GM19035 (cell line): ENCODE results near the gene SPTB.
"Not testable (repeated sequence)": the region's sequence is repeated elsewhere in the genome, so short reads cannot be mapped to it uniquely, and the experiment has no call there.

ENCODE experiments used
- ATAC-seq: cut with Tn5 transposase; IDR thresholded peaks from one replicate; pipeline ENCODE4 v1.9.1; 2021; ENCODE audit not compliant: unreplicated experiment

SPTB gene

DNA sequence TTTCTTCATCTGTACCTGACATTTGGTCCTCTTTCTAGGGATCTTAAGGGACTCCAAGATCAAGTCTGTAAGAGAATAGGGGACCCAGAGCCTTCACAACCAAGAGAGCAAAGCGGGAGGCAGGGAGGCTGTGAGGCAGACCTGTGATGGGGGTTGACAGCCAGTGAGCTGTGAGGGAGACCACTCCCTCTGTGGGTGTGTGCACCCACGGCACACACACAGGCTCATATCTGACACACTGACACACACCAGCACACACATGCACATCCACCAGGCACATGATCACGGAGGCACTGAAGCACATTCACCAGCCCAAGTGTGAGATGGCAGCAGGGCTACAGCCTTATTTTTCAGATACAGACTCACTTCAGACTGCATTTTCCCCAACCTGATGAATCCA lies 55.2 kb downstream of the SPTB start:
- ATAC-seq: no peak

DNA sequence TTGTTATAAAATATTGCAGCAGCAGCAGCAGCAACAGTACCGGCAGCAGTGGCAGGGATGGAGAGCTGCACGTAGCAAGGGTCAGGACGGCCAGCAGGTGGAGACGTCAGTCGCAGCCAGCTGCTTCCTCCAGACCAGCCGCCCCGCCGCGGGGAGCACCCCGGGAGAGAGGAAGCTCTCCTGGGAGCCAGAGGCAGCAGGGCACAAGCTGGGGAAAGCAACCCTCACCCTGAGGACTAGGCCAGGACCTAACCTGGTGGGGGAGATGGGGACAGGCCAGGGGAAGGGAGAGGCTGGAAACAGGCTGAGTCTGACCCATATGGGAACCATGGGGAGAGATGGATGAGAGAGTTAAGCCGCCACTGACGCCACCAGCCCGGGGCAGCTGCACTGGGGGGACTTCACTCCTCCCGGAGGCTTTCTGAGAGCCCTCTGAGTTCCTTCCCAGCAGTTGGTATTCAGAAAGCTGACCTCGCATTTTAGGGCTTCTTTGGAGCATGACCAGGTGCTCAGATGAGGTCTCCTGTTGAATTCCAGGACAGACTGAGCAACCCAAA lies 56.3 kb downstream of the SPTB start:
- peak; percentile 65 for ATAC-seq

DNA sequence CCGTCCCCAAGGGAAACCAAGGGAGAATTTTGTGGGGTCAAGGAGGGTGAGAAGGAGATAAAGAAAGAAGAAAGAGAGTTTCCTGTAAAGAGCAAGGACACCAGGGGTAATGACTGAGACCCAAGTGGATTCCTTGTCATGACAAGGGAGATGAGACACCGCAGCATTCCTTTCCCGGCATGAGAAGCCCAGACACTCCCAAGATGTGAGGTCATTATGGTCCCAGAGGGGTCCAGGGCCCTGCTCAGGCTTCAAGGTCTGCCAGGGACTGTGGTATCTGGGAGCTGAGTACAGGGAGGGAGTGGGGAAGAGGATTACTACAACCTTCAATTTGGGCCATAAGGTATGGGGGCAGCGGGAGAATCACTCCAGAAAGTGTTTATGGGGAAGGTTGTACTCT lies 58.1 kb downstream of the SPTB start:
- no peak for ATAC-seq

DNA sequence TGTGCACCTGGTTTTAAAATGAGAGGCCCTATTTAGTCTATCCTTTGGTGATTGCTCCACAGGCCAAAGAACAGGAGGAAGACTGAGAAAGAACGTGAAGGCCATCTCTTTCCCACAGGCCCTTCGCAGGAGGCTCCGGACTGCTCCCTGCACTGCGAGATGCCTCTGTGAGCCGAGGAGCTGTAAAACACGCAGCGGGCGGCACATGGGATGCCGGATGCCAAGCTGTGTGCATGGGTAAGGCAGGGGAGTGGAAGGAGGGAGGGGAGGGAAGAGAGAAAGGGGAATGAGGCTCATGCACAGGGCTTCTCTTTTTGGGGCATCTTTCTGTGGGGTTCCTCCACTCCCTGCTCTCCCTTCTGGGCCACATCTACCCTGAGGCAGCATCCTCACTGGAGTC lies 61.6 kb downstream of the SPTB start:
- no peak for ATAC-seq

DNA sequence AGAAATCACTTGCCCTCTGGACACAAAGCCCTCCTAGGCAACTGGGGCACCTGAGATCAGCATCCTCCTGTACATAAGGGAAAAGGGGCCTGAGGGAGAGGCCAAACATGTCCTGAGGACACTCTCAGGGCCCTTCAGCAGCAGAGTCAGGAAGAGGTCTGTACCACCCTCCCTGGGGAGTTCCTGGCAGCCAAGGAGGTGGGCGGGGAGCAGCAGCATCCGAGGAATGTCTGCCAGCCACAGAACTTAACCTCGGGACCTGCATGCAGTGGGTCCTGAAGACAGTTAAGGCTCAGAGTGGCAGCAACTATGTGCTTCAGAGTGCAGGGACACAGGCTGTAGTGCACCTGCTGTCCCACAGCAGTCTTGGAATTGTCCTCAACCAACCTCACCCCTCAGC lies 62.1 kb downstream of the SPTB start:
- no peak for ATAC-seq

DNA sequence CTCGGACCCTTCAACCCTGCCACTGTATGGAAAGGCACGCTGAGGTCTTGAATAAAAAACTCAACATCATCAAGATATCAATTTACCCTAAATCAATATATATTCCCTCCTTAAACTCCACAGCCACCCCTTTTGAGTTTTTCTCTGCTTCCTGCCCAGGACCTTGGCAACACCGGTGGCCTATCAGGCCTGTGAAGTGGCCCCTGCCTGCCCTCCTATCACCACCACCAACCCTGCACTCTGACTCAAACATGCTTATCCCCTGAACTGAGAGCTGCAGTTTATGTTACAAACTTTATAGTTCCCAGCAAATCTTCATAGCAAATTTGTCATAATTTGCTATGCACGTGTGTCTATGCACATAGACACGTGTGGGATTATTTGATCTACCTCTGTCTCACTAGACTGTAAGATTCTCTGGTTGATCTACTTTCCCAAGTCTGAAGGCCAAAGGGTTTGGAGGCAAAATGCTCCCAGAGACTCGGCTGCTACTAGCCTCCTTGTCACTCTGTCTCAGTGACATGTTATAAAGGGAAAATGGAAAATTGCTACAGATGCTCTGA lies 63.4 kb downstream of the SPTB start:
- ATAC-seq: no peak

DNA sequence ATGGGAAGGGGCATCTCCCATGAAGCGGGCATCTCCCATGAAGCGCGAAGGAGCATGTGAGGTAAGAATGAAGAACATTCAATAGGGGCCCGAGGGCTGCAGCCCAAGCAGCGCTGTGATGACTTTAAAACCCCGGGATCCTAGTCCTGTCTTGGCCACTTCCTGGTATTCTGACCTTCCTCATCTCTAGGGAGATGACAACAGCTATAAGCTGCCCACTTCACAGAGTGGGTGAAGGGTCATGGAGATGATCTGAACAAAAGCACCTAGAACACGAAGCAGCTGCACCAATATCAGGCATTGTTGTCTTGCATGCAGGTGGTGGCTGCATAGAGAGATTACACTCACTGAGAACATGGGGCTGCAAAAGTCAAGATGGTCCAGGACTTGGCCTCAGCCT lies 64.5 kb downstream of the SPTB start:
- no peak for ATAC-seq

DNA sequence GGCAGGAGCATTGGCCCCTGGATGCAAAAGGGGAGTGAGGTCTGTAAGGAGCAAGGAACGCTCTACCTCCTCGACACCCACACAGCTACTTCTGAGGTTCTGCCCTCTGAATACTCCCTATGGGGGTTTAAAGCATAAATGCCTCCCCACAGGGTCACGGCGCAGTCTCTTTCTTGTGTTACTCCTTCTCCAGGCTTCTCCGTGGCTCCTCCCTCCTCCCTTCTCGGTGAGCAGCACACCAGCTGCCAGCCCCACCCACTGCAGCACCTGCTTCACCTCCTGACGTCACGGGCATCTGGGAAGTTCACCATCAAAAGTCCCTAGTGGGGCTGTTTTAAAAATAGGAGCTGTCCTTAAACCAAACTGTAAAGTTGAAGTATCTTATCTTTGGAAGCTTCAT lies 67.3 kb downstream of the SPTB start:
- ATAC-seq: peak; percentile 69

DNA sequence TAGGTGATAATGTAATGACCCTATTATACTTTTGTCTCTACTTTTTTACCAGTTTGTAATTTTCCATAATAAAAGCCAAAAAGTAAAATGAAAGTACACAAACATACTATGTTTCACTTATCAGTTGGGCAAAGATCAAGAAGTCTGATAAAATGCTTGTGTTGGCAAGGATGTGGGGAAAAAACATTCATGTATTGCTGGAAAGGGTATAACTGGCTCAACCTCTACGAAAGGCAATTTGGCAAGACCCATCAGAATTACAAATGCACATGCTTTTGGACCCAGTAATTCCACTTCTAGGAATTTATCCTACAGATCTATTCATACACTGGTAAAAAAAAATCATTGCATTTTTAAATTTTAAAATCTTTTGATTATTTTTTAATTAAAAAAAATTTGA lies 68.0 kb downstream of the SPTB start:
- no peak for ATAC-seq

DNA sequence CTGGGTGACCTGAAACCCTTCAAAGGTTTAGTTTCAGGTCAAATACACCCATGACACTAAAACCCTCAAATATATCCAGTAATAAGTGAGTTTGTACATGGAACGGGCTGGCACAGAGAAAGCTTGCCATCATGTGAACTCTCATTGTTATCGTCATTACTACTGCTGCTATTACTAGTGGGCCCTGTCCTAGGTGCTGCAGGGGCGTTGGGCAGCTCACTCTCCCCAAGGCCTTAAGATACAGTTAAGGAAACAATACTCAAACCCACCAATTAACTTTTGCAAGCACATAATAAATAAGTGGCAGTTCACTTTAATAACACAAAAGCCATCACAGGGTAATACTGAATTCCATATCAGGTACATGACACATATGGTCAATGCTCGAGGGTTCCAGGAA lies 71.3 kb downstream of the SPTB start:
- no peak for ATAC-seq

DNA sequence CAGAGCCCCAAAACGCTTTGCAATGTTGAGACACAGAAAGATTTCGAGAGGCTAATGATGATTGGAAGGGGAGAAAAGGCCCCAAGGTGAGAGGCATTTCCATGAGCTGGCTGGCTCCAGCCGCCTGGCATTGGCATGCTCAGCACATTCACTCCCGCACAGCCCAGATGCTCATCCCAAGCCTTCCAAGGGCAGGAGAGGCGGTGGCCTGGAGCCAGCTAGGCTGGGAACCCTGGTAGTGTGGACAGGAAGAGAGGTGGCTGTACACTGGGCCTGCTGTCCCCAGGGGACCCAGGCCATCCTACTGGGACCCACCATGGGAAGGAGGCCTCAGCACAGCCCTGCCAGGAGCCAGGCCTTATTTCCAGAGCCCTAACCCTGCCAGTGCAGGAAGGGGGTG lies 72.2 kb downstream of the SPTB start:
- ATAC-seq: no peak

DNA sequence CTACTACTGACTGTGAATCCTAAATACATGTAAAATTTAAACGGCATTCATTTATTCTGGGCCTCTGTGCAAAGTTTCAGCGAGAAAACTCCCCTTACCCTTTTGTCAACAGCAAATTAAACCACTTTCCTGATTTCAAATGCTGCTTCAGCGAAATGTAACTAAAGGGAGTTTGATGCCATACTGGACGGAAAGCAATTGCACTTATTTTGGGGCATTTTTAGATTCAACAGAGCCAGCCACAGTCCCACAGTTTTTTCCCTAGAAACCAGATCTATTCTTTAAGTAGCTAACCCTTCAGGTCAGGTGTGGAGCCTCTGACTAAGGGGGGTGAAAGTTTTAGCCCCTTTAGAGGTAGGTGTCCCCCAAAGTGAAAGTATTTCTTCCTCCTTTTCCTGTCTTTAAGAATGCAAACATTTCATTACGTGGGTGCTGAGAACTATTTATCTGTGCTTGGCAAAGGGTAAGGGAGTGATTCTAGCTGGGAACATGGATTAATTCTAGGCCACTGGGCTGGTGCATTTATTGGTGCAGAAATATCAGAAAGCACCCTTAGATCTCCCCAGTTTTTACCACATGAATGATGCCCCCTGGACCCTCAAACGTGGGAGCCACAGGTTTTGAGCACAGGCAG lies 72.7 kb downstream of the SPTB start:
- ATAC-seq: no peak

DNA sequence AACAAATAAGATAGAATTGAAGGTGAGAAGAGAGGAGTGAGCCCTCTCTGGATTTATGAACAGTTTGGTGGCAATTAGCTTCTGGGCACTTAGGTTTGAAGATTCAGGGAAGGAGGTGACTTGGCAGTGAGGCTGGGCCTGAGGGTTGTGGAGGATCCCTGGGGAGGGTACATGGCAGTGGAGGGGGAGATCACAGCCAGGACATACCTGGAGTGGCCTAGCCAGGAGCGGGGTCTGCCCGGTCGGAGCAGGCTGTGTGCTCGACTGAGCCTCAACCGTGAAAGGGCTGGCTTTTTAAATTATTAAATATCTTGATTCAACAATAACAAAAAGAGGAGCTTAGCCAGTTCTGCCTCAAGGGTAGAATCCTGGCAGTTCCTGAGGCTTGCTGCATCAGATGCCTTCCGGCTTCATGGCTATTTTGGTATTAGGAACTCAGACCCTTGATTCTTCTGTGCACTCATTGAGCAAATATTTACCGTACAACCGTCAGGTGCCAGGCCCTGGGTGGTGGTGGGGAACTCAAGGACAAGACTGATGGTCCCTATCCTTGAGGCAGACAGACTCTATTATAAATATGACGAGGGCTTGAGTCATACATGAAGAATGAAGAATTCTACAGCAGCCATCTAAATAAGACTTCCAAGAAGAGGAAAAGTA lies 73.4 kb downstream of the SPTB start:
- ATAC-seq: no peak

DNA sequence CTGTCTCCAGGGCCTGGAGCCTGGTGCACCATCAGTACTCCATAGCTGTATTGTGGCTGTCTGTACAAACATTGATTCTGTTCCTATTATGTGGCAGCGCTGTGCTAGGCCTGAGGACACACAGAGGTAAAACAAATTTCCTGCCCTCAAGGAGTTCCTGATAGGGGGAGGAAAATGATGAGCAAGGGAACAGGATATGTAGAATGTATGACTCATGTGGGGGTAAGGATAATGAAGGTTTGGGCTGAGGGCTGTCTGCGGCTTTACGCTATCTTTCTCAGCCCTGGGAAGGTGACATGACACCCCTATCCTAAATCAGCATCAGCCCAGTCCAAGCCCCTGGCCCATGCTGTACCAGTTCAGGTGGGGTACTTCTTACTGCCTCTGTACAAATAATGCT lies 74.1 kb downstream of the SPTB start:
- ATAC-seq: not testable (repeated sequence)

DNA sequence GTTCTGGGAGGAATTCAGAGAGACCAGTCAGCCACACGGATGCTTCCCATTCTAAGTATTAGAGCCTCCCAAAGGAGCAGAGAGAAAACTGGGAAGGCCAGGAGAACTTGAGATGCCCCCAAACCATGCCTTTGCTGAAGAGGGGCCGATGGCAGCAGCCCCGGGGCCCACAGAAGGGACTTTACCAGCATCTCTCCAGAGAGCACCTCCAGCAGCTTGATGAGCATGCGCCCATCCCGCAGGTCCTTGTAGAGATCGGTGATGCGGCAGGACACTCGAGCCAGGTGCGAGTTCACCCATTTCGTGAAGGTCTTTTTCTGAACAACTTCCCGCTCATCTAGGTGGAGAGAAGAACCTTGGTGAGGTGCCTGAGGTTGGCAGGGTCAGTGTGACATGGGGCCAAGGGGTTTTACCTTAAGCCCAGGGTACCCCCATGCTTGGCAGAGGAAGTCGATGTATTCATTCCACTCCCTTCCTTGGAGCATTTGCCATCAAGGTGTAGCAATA lies 74.9 kb downstream of the SPTB start:
- no peak for ATAC-seq

DNA sequence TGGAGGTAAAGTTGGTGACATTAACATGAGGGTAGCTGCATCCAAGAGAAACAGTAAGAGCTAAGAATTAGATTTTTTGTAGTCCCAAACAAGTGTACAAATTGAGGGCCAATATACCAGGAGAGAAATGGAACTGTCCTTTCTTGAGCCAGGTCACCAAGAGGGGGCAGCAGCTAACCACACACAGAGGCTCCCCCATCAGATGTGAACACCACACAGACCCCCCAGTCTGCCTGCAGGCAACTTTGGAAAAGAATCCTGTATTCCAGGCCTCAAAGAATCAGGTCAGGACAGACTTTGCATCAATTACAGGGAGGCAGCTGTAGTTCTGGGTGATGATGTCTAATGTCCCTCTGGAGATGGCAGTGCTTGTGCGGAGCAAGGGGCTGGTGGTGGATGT lies 77.9 kb downstream of the SPTB start:
- no peak for ATAC-seq

DNA sequence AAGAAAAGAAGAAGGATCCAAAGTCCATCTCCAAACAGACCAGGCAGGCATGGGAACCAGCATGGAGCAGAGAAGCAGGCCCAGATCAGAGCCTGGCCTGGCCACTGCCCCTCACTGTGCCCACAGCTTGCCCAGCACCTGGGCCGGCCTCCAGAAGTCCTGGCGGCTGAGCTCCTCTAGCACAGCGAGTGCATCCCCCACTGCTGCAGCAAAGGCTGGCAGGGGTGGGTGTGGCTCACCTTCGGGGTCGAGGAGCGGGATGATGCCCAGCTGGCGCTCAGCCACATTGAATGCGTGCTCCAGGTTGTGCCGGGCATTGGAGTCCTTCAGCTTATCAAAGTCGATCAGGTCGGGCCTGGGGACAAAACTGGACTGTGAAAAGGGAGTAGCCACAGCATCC lies 78.7 kb downstream of the SPTB start:
- ATAC-seq: no peak

DNA sequence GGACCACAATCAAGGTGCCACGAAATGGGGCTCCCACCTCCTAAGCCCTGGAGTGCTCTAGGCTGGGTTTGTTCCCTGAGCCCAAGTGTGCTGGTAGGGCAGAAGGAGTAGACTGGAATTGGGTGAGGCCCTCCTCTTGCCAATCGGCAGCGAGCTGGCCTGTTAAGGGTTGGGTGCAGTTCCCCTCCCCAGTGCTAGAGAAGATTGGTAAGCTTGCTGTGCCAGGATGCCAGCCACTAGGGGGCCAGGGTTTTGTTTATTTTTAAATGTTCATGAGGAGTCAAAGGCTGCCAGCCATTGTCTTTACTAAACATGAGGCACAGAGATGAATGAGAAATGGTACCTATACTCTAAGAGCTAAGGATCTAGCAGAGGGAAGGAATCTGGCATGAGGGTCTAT lies 79.7 kb downstream of the SPTB start:
- ATAC-seq: no peak

DNA sequence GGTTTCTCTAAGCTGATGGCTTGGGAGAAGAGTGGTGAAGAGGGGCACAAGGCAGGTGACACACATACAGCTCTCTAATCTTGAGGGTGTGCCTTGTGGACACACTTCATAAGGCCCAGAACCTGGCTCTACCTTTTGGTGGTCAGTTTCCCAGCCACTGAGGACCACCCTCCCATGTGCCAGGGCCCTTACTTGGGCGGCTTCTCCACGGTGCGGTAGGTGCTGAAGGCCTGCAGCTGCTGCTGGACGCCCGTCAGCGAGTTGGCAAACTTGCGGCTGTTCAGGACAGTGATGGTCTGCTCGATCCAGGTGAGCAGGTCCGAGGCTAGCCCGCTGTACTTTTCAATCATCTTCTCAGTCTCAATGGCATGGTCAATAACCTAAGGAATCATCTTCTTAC lies 80.2 kb downstream of the SPTB start:
- ATAC-seq: no peak

DNA sequence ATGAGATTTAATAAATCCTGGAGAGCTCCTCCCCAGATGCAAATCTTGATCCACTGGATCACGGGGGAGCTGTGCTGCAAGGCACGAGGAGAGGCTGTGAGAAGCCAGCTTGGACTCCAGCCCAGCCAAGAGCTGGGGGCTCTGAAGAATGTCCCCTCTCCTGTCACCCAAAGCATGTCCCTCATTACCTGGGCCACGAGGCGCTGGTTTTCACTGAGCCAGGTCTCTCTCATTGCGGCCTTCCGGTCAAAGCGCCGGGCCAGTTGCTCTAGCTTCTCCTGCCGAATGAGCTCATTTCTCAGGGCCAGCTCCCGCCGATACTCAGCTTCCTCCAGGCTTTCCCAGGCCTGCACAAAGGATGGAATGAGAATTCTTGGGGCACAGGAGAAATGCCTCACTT lies 83.3 kb downstream of the SPTB start:
- ATAC-seq: no peak

DNA sequence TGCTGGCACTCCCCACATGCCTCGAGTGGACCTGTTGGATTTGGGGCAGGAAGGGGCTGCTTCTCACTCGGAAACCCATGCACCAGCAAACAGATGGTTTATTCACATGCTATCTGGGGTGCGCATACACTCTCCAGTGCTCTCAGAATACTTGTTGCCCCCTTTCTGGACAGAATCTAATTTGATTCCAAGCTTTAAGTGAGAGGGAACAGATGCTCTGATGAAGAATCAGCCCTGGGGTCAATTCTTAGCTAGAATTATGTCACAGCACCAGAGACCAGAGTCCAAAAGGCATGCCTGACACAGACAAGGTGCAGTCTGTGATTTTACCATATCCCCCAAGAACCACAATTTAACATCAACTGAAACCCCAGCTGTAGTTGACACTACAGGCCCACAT lies 83.8 kb downstream of the SPTB start:
- no peak for ATAC-seq

DNA sequence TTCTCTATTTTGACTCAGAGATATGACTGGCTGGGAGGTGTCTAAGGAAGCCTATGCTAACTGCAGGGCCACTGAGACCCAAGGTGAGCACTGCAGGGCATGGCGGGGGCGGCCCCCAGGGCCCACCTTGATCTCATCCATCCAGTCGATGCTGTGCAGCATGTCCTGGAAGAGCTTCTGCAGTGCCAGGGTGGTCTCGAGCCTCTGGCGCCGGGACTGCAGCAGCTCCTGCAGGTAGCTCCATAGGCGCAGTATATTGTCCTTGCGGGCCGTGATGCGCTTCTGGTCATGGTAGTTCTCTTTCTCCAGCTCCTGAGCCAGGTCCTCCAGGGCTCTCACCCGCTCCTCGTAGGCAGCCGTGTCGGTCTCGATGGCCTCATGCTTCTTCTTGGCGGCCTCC lies 84.5 kb downstream of the SPTB start:
- no peak for ATAC-seq
